ENCODE results near the gene ARMC8.

The ARMC8 gene

DNA sequence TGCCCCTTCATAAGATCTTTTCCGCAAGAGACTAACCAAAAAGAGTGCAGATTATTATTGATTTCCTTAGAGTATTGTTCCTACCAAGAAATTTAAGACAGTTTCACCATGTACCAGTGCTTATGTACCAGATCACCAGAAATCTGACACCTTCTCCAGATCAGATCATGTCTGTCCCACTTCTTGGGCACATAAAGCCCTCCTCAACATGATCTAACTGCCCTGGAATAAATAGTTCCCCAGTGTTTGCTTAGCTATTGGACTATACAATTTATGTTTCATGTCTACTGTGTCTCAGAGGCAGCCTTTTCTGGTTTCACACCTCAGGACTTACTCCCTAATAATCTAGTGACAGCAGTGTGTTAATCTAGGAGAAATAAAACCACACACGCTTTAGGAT, 95.7 kb downstream of the ARMC8 start:
- TF ChIP-seq, protein P1, sequence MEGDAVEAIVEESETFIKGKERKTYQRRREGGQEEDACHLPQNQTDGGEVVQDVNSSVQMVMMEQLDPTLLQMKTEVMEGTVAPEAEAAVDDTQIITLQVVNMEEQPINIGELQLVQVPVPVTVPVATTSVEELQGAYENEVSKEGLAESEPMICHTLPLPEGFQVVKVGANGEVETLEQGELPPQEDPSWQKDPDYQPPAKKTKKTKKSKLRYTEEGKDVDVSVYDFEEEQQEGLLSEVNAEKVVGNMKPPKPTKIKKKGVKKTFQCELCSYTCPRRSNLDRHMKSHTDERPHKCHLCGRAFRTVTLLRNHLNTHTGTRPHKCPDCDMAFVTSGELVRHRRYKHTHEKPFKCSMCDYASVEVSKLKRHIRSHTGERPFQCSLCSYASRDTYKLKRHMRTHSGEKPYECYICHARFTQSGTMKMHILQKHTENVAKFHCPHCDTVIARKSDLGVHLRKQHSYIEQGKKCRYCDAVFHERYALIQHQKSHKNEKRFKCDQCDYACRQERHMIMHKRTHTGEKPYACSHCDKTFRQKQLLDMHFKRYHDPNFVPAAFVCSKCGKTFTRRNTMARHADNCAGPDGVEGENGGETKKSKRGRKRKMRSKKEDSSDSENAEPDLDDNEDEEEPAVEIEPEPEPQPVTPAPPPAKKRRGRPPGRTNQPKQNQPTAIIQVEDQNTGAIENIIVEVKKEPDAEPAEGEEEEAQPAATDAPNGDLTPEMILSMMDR (IDR thresholded peaks at IDR 0.05; ENCODE audit: extremely low read depth, missing control alignments): no peak
- DNase-seq (ENCODE audit: low spot score): no peak

DNA sequence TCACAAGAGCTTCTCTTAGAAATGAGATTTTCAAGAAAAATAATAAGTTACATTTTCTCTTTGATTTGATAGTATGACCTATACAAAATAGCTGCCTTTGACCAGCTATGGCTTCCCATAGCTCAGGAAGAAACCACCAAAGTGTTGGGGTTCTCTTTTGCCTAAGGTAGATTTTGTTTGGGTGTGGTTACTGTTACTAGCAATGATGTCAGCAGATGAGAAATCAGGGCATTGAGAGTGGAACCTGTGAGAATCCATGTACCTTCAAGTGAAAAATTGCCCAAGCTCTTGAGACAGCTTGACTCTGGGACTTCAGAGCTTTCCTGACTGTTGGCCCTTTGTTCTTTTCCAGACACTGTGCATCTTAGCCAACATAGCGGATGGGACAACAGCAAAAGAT, 97.0 kb downstream of the ARMC8 start:
- DNase-seq (ENCODE audit: low spot score): no peak
- TF ChIP-seq, protein P1 (IDR thresholded peaks at IDR 0.05; ENCODE audit: extremely low read depth, missing control alignments): no peak

DNA sequence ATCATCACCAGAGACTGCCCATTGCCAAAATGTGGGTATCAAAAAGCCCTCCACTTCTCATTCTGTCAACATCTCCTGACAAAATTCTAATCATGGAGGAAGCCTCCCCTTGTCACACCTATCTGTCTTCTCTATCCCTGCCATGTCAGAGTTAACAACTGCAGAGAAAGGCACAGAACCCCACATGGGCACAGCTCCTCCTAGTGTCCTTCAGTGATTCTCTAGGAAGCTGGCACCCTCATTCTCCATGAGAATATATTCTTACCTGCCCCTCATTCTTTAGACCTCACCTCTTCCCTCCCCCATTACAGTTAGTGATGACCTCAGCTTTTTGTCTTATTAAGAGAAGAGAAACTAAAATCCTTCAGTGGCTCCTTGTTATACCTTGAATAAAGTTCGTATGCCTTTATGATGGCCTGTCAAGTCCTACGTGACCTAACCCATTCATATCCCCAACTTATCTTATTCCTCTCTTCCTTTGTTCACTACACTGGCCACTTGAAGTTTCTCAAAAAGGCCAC, 97.9 kb downstream of the ARMC8 start:
- TF ChIP-seq, protein P1 (IDR thresholded peaks at IDR 0.05; ENCODE audit: extremely low read depth, missing control alignments): no peak
- DNase-seq (ENCODE audit: low spot score): no peak

DNA sequence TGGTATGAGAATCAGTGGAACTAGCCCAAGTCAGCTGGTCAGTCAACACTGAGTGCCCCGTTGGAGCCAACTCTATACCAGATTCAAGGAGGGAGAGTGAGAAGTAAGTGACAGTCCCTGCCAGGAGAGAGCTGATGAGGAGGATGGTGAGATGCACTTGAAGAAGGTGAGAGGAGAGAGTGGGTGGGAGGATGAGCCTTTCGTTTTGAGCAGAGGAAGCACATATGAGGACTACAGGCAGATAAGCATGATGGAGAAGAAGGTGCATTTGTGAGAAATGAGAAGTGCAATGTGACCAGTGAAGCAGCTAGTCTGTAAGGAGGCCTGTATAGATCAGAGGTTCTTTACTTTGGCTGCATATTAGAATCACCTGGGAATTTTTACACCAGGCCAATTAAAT, 102.2 kb downstream of the ARMC8 start:
- TF ChIP-seq, protein P1 (IDR thresholded peaks at IDR 0.05; ENCODE audit: extremely low read depth, missing control alignments): no peak
- no peak for DNase-seq (ENCODE audit: low spot score)

DNA sequence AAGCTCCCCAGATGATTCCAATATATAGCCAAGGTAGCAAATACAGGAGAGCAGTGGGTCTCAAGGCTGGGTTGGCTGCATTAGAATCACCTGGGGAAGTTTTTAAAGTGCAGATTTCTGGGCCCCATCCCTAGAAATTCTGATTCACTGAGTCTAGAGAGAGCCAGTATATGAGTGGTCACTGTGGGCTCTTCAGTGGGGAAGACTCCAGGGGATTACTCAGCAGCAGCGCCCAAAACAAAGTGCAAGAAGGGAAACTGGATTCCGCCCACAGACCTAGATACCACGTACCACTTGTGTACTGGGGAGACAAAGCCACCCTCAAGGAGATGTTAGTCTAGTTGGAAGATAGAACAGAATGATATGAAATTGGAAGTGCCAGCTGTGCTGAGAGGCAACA, 102.6 kb downstream of the ARMC8 start:
- no peak for DNase-seq (ENCODE audit: low spot score)
- TF ChIP-seq, protein P1 (IDR thresholded peaks at IDR 0.05; ENCODE audit: extremely low read depth, missing control alignments): no peak

DNA sequence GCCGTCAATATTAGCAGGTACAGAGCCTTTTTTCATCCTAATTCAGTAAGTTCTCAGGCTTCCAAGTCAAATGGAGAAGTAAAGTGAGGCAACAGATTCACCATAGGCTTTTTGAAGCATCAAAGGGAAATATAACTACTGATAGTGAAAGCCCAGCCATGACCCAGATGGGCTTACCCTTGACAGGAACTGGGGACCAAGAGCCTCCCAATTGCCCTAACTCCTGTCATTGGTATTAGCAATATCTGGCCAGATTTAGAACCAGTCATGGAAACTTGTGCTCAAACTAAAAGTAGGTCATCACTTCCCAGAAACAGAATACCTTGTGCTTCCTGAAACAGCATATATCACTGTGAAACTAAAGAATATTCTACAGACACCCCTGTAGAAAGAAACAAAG, 109.5 kb downstream of the ARMC8 start:
- DNase-seq (ENCODE audit: low spot score): peak; percentile 14
- TF ChIP-seq, protein P1 (IDR thresholded peaks at IDR 0.05; ENCODE audit: extremely low read depth, missing control alignments): no peak

DNA sequence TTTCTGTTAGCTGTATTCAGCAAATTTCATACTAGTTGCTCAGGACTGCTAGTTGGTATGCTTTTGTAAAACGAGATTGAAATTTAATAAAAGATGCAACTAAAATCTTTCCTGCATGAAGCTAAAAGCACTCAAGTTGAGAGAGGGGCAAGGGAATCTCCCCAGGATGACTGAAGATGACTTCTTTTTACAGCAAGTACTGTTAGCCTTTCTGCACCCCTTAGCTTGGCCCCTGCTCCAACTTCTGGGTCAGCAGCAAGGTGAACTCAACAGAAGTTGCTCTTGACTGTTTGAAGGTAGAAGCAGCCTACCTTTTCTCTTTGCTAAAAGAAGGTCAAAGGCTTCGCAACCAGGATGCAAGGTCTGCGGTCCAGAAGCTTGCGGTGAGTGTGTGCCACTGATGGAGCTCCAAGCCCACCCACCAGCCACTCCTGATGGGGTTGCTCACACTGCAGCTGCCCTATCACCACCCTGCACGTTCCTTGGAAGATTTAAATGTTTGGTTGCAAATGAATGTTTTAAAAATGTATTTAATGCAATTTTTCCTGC, 110.0 kb downstream of the ARMC8 start:
- TF ChIP-seq, protein P1 (IDR thresholded peaks at IDR 0.05; ENCODE audit: extremely low read depth, missing control alignments): no peak

More for the DNA sequence above, 110.0 kb downstream of the ARMC8 start:
- no peak for DNase-seq (ENCODE audit: low spot score)

Measured in GM20000 (cell line).